ENCODE measurements around the gene EXOSC7.
A peak's percentile ranks its signal among the peaks of the same experiment; 100 is the strongest.
"Not testable (repeated sequence)": the region's sequence is repeated elsewhere in the genome, so short reads cannot be mapped to it uniquely, and the experiment has no call there.

The EXOSC7 gene

DNA sequence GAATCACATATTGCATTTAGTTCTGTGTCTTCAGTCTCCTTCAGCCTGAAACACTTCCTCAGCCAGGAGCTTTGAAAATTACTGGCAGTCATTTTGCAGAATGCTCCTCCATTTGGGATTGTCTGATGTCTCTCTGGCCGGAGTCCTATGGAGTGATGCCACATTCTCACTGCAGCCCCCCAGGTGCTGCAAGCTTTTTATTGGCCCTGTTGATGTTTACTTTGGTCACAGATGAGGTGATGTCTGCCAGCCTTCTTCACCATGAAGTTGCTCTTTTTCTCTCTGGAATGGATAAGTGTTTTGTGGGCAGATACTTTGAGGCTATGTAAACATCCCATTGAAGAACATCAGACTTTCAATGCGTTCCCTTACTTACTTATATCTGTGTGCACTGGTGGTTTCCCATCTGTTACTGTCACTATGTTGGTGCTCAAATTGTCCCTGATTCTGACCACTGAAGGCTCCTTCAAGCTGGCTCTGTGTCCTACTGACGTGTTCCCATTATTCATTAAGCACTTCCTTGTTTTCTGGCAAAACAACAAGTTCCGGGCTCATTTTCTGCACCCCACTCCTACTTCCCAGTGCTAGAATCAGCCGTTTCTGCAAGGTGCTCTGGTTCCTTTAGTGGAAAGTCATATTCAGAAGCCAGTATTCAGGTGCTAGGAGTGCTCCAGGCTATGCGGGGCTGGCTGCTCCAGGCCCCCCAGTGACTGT, 48.7 kb downstream of the EXOSC7 start:
- DNase-seq (ENCODE audit: low read depth): no peak

DNA sequence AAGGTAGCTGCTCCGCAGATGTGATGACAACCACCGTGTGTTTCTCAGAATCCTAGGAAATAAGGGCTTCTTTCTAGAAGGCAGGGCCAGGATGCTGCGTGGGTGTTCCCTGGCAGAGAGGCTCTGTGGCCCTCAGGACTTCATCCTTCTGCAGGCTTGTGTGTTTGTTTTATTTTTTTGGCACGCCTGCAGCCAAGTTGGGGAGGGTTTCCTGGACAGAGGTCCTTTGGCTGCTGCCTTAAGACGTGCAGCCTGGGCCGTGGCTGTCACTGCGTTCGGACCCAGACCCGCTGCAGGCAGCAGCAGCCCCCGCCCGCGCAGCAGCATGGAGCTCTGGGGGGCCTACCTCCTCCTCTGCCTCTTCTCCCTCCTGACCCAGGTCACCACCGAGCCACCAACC, 50.0 kb downstream of the EXOSC7 start, which contains the start of gene CLEC3B:
Gene CLEC3B (plus strand): TSS at position 266 of the 400 bp plus-strand sequence. CDS start 60 bp downstream, at position 326.
- no peak for DNase-seq (ENCODE audit: low read depth)

DNA sequence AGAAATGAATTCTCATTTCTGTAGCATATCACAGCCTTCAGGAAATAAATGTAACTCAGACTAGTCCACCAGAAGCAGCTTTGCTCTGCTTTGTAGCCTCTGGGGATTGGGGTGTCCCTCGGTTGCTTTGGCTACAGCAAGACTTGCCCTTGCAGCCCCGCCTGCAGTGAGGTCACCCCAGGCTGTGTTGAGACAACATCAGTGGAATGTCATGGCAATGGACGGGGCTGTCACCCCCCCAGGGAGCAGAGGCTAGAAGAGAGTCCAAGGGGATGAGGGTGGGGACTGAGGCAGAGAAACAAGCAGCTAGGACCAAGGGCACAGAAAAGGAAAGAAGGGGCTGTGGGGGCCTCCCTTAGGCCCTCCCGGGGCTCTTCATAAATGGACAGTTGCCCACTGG, 50.9 kb downstream of the EXOSC7 start:
- DNase-seq (ENCODE audit: low read depth): no peak

DNA sequence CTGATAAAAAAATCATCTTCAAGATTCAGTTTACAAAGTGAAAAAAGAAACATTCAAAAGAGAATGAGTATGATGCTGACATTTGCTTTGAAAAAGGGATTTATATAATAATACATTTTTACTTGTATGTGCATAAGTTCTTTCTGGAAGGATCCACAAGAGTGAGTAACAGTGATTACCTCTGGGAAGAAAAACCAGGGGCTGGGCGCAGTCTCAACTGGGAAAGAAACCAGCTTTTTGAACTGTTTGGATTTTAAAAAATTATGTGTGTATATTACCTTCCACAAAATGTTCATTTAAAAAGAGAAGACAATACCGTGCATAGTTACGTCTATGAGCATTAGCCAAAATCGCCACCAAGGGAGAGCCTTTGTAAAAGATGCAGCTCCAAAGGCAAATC, 51.4 kb downstream of the EXOSC7 start:
- no peak for DNase-seq (ENCODE audit: low read depth)

DNA sequence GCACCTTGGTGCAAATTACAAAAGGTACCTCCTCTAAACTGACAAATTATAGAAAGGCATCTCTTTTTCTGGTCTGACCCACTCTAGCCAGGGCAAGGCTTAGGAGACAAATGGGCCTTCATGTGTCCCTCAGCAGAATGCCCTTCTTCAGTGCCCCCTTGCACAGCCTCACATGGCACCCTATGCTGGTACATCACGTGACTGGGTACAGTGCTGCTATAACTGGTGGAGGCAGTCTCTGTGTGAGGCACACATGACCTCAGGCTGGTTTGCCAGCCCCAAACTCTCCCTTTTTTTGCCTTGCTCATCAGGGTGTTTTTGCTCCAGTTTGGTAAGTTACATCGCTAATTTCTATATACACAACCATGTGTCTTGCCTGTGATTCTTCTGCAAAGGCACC, 53.2 kb downstream of the EXOSC7 start:
- no peak for DNase-seq (ENCODE audit: low read depth)

DNA sequence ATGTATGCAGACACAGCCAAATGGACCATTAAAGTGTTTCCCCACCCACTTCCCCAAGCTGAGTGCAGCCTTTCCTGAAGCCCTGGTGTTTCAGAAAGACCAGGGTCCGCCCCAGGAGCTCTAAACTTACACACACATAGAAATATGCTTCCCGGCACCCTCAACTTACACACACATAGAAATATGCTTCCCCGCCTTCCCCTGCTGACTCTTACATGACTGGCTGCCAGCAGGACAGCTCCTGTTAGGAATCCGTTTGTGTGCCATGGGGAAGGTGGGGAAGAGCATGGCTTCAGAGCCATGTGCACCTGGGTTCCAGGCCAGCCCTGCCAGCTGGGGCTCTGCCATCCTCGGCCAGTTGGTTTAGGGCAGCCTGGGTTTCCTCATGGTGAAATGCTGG, 53.6 kb downstream of the EXOSC7 start:
- no peak for DNase-seq (ENCODE audit: low read depth)

DNA sequence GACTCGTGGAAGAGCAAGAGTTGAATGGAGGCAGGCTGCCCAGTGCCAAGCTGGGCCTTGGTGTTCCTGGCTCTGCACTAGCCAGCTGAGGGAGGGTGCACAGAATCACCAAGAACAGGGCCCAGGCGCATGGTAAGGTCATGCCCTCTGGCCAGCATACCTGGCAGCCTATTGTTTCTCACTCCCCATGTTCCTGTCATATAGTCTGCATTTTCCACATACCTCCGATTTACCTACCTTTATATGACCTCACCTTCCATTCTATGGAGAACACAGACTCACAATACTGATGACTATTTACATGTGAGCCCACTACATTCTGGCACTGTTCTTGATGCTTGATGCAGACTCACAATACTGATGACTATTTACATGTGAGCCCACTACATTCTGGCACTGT, 55.5 kb downstream of the EXOSC7 start:
- DNase-seq (ENCODE audit: low read depth): no peak

DNA sequence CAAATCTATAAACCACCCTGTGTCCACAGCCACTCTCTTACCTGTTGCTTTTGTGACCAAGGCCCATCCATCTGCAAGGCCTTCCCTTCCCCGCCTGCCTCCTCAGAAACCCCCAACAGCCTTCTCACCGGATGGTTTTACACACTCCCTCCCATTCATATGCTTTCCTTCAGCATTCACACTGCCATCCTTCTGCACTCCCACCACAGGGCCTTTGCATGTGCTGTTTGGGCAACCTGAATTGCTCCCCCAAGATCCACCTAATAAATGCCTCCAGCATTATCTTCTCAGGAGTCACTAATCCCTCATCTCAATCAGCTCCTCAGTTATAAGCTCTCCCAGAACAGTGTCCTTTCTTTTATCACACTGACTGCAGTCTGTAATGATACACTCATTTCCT, 56.1 kb downstream of the EXOSC7 start:
- no peak for DNase-seq (ENCODE audit: low read depth)

DNA sequence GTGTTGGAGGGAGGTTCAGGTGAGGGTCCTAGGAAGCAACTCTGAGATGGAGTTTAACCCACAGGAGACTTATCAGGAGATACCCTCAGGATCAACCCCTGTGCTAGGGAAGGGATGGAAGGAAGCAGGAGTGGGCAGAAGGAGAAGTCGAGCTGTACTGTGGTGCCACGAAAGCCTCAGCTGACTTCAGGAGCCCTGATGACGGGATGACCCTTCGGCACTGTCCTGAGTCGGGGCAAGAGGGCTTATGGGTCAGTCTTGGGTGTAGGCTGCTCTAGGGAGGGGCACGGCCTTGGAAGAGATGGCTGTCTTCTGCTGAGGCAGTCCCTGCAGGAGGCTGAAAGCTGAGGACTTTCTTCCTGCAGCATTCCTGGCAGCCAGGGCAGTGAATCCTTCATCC, 57.7 kb downstream of the EXOSC7 start:
- DNase-seq (ENCODE audit: low read depth): no peak

DNA sequence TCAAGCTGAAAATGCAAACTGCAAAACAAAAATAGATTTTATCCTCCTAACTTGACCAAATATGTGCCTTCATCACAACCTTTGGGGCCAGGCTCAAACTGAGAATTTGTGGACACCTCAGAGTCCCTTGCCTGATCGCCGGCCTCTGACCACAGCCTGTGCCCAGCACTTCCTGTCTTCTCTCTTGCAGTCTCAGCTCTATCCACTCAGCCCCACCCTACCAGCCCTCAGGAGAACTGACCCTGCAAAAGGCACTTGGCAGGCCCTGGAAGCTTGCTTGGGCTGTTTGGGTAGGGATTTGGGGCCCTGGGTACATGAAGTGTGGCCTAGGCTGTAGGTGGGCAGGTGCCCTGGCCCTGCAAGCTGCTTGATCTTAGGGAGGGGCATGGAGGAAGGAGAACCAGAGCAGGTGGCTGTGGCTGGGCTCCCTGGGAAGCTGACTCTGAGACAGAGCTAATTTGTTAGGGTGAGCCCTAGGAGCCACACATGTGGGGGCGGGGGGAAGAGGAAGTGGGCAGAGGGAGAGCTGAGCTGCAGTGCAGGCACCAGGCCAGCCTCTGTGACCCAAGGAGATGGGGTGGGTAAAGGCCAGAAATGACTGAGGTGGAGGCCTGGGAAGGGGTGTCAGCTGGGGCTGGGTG, 58.7 kb downstream of the EXOSC7 start:
- no peak for DNase-seq (ENCODE audit: low read depth)

DNA sequence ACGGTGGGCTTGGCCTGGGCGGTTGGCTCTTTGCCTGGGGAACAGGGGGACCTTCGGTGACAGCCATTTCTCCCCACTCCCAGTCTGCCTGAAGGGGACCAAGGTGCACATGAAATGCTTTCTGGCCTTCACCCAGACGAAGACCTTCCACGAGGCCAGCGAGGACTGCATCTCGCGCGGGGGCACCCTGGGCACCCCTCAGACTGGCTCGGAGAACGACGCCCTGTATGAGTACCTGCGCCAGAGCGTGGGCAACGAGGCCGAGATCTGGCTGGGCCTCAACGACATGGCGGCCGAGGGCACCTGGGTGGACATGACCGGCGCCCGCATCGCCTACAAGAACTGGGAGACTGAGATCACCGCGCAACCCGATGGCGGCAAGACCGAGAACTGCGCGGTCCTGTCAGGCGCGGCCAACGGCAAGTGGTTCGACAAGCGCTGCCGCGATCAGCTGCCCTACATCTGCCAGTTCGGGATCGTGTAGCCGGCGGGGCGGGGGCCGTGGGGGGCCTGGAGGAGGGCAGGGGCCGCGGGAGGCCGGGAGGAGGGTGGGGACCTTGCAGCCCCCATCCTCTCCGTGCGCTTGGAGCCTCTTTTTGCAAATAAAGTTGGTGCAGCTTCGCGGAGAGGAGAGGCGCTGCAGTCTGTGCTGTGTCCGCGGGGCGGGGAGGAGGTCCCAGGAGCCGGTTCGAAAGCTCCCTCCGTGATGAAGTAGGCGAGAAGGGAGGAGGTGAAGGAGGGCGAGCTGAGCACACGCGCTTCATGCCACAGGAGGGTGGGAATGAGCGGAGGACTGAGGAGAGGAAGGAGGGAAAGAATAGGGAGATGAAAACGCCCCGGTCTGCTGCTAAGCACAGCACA, 59.6 kb downstream of the EXOSC7 start:
- DNase-seq (ENCODE audit: low read depth): no peak

DNA sequence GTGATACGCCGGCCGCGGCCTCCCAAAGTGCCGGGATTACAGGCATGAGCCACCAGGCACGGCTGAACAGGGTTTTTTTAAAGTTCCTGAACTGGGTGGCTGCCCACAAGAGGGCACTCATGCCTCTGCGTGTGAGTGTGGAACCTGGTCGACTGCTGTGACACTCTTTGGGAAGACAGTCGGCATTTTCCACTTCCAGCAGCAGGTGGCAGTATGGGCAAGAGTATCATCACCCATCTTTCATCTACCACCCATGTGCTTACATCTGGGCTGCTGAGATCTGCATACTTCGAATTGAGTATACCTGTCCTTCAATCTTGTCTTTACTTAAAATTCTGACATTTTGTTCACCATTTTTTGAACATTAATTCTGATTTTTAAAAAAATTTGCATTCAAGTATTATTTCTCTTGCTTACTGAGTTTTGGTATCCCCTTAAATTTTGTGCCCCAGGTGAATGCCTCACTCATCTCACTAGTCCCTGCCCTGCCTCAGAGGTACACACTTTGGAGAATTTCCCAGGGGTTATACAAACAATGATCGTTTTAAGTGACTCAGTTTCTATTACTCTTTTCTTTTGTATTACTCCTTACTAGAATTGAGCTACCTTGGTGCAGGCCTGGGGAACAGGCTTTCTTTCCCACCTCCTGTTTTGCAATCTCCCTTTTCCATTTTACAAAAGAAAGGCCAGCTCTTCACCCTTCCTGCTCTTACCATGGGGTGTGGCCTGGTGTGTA, 61.8 kb downstream of the EXOSC7 start:
- DNase-seq (ENCODE audit: low read depth): peak; percentile 57

DNA sequence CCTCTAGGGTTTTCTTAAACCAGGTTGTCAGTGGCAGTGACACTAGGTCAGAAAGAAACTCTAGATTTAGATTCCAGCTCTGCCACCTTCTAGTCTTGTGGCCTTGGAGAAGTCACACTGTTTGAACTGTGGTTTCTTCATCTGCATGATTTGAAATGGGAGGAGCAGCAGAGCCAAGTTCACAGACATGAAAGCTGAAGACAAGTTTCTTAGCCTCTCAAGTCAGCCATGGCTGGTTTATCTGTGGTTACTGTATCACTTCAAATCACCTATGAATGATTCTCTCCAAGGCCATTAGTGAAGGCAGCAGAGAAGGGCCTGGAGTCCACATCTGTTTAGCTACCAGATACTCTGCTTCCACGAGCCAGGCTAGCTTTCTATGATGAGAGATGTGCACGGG, 65.6 kb downstream of the EXOSC7 start:
- DNase-seq (ENCODE audit: low read depth): no peak

DNA sequence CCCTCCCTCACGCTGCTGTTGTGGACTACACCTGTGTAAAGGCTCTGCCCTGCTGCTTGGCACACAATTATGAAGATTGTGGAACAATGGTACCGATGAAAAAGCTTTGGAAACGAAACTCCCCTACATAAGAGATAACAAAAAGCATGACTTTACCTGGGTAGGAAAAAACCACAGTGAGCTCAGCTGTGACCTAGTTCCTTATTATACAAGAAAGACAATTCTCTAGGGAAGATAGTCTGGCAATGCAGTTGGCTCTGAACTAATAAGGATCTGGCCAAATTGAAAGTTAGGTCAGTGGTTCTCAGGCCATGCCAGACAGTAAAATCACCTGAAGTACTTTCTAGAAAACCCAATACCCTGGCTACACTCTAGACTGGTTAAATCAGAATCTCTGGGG, 66.1 kb downstream of the EXOSC7 start:
- DNase-seq (ENCODE audit: low read depth): no peak

DNA sequence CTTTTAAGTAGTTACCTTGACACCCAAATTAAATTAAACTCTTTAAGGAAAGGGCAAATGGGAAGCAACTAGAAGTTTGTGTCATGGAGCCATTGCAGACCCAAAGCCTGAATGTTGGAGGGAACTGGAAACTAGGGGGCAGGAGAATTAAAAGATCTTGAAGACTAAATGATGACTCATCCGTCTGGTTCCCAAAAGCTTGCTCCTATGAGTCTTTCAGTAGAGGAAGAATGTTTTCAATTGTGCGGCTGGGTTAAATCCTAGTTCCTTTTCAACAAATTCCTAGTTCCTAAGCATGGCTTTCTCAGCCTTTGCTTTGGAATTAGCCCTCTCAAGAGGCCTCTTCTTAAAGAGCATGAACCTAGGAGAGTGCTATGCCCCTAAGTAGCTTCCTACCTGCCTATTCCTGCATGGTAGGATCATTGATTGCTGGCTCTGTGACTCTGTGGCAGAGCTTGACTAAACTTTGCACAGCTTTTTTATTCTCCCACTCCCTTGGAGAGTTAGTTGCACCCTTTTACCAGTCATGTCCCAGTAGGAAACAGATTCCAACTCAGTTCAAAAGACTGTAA, 67.8 kb downstream of the EXOSC7 start:
- no peak for DNase-seq (ENCODE audit: low read depth)

DNA sequence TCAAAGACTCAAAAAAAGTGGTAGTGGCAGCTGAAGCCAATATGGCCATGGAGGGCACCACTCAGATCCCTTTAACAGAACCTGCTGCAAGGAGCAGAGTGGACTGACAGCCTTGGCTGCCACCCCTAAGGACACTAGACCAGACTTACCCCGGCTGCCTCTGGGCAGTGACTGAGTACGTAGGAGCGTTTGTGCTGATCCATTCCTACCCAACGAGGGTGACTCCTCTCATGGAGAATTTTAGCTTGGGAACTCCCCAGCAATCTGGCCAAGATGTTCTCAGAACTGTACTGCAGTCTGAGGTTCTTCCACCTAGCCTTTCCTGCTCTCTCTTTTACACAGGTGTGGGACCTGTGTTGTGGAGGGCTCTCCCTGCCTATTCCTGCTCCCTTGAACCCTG, 72.2 kb downstream of the EXOSC7 start:
- no peak for DNase-seq (ENCODE audit: low read depth)

DNA sequence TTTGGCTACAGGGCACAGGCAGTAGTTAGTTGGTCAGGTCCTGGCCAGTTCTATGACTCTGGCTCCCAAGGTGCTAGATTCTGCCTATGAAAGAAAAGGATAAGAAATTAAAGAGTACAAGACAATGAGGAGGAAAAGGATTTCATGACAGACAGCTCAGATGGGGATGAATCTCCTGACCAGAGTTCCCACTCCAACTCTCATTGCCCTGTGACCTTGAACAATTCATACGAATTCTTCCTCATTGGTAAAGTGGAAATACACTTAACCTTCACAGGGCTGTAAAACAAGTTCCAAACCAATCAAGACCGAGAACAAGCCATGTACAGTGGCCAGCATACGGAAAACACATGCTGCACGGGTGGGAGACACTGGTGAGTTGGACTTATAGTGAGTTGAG, 73.8 kb downstream of the EXOSC7 start:
- no peak for DNase-seq (ENCODE audit: low read depth)

DNA sequence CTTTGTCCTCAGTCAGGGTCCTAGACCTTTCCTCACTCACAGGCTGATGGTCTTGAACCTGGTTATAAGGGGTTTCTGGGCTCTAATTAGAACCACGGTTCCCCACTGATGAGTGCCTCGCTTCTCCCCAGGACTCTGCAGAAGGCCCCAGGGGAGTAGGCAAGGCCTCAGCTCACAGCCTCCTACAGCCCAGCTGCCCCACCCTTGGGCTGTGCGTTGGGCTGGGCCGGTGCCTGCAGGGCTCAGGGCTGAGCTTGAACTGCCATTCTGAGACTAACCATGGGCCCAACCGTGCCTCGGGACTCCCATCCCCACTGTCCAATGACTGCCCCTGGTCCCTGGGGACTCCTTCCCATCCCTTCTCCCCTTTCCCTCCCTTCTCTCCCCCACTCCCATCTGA, 75.6 kb downstream of the EXOSC7 start:
- no peak for DNase-seq (ENCODE audit: low read depth)

DNA sequence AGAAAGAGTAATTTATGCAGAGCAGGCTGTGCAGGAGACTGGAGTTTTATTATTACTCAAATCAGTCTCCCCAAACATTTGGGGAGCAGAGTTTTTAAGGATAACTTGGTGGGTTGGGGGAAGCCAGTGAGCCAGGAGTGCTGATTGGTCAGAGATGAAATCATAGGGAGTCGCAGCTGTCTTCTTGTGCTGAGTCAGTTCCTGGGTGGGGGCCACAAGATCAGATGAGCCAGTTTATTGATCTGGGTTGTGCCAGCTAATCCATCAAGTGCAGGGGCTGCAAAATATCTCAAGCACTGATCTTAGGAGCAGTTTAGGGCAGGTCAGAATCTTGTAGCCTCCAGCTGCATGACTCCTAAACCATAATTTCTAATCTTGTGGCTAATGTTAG, 77.8 kb downstream of the EXOSC7 start:
- DNase-seq (ENCODE audit: low read depth): not testable (repeated sequence)

DNA sequence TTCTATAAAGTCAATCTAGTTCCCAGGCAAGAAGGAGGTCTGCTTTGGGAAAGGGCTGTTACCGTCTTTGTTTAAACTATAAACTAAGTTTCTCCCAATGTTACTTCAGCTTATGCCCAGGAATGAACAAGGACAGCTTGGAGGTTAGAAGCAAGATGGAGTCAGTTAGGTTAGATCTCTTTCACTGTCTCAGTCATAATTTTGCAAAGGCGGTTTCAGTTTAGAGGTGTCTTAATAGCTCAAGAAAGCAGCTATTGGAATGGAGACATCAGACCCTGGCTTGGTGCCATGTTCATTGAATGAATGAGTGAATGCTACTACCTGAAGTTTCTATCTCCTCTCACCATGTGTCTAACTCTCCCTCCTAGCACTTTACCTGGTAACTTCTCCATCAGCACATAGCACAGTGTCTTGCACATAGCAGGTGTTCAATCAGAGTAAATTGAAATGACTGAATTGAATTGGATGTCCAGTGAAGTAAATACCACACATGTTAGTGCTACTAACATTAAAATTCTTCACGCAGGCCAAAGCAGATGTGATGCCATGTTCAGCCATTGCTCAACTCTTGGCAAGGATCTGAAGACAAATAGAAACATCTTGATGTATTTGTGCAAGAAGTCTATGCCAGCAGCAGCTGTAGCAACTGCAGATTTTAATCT, 78.3 kb downstream of the EXOSC7 start:
- DNase-seq (ENCODE audit: low read depth): no peak

DNA sequence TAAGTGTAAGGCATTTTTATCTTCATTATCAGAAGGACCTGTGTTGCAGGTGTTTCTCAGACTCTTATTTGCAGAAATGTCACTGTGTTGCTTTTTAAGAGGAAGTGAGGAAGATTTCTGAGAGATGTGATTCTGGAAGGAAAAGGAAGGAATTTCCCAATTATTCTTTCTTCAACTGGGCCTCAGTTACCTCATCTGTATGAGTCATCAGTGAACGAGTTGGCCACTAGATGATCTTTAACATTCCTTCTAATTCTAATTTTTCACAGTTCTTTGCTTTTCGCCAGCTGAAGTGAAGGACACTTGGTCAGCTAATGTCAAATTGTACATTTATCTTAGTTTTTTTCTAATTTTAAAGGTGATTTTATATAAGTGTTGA, 79.0 kb downstream of the EXOSC7 start:
- DNase-seq (ENCODE audit: low read depth): no peak

Data from stimulated activated CD8-positive, alpha-beta memory T cell treated with anti-CD3 and anti-CD28 coated beads, Interleukin-15, amount 100 ng/mL, for 24 hours (primary cell).